Spinal cord (tissue), 10 donors: ENCODE results near the gene SMIM36. TPM values are rescaled to one million over a fixed set of nuclear protein-coding genes. Genes with fewer than 3 reads are reported as not detected.
"Not testable (repeated sequence)": the region's sequence is repeated elsewhere in the genome, so short reads cannot be mapped to it uniquely, and the experiment has no call there.

Source experiments
- DNase-seq, 6 donors: peaks; one replicate each; pipeline versions ENCODE4 v3.0.0 to v3.0.0-alpha.2; 2013 to 2015; ENCODE audit warnings: low spot score in 6 of 6, low read depth in 4 of 6
- H3K27ac ChIP-seq: one replicate; pipeline ENCODE4 v1.5.1; 2013; ENCODE audit warnings: low read depth, low read length, control low read depth
- H3K27me3 ChIP-seq: one replicate; pipeline ENCODE4 v1.6.1; 2013; ENCODE audit warnings: low read length; ENCODE audit not compliant: control insufficient read depth, insufficient read depth
- H3K36me3 ChIP-seq: one replicate; pipeline ENCODE4 v1.6.1; 2013; ENCODE audit warnings: low read length; ENCODE audit not compliant: control insufficient read depth, insufficient read depth
- H3K4me1 ChIP-seq: one replicate; pipeline ENCODE4 v1.6.1; 2013; ENCODE audit warnings: low read length; ENCODE audit not compliant: control insufficient read depth, insufficient read depth
- H3K4me3 ChIP-seq: one replicate; pipeline ENCODE4 v1.5.1; 2013; ENCODE audit warnings: low read depth, low read length, control low read depth
- H3K9me3 ChIP-seq: one replicate; pipeline ENCODE4 v1.6.1; 2013; ENCODE audit warnings: low read length; ENCODE audit not compliant: control insufficient read depth, insufficient read depth
- WGBS: methylation state at CpG from one replicate; pipeline ENCODE4 v1.1.5; 2013; ENCODE audit warnings: missing lambda C conversion rate; ENCODE audit not compliant: insufficient coverage; 5-methylcytosine and 5-hydroxymethylcytosine counted together
- polyA plus RNA-seq, 2 donors: library from polyadenylated mRNA; unstranded; fragments of 120-200 nt; gene quantifications; one replicate each; pipeline ENCODE4 v1.2.1, GENCODE V29; 2013; ENCODE audit not compliant: insufficient read length in 2 of 2
- total RNA-seq, 2 donors: library from RNA; depleted of rRNA in 1 of 2; stranded (reverse); fragments of 120-200 nt in 1 of 2; fragments of >200 nt in 1 of 2; gene quantifications; one replicate each; pipeline versions ENCODE4 v1.2.3 to v1.2.4, GENCODE V29; 2013 to 2014
- donor health status: healthy.

Gene SMIM36
- total and polyA plus RNA-seq, 4 donors: 0.18 TPM; not detected in 3

GRCh38 chr17:55430541-55431288 lies 80.5 kb downstream of the SMIM36 start:
- peak in 1 of 6 donors; percentile 43 for DNase-seq
- no peaks in the 10 kb centered on the region for H3K36me3 ChIP-seq
- no peak overlapping the region for H3K4me3 ChIP-seq
- H3K27ac ChIP-seq: no peak overlapping the region
- no peaks in the 10 kb centered on the region for H3K27me3 ChIP-seq
- H3K9me3 ChIP-seq: no peaks in the 10 kb centered on the region
- 69% methylated on average over 2 of the region's 4 CpGs for WGBS
- no peaks in the 10 kb centered on the region for H3K4me1 ChIP-seq

- no peak overlapping the region for H3K27ac ChIP-seq
- H3K9me3 ChIP-seq: no peaks in the 10 kb centered on the region
- no CpG with 5 or more reads among the region's 2 CpGs for WGBS
- H3K27me3 ChIP-seq: peaks cover 4% of the 10 kb centered on the region
- no peak overlapping the region for H3K4me3 ChIP-seq
- no peak for DNase-seq
- H3K4me1 ChIP-seq: no peaks in the 10 kb centered on the region
- no peaks in the 10 kb centered on the region for H3K36me3 ChIP-seq
These were observed 83.7 kb downstream of the SMIM36 start for GRCh38 chr17:55427587-55427882.

GRCh38 chr17:55426851-55427586 lies 84.2 kb downstream of the SMIM36 start:
- H3K4me3 ChIP-seq: no peak overlapping the region
- no peak overlapping the region for H3K27ac ChIP-seq
- no CpG with 5 or more reads among the region's 2 CpGs for whole genome bisulfite sequencing
- H3K36me3 ChIP-seq: no peaks in the 10 kb centered on the region
- H3K9me3 ChIP-seq: no peaks in the 10 kb centered on the region
- peaks cover 4% of the 10 kb centered on the region for H3K27me3 ChIP-seq
- H3K4me1 ChIP-seq: no peaks in the 10 kb centered on the region
- peak in 1 of 6 donors; percentile 5 for DNase-seq

GRCh38 chr17:55424893-55425540 lies 86.2 kb downstream of the SMIM36 start:
- Histone ChIP-seq H3K4me3 (no peak overlapping the region), H3K4me1 (peaks cover 10% of the 10 kb centered on the region), H3K9me3 (no peaks in the 10 kb centered on the region), H3K27me3 (peaks cover 4% of the 10 kb centered on the region), H3K27ac (no peak overlapping the region), H3K36me3 (no peaks in the 10 kb centered on the region)
- DNase-seq: peak in 1 of 6 donors; percentile 31
- 75% methylated on average over 3 of the region's 4 CpGs for whole genome bisulfite sequencing

- Histone ChIP-seq H3K36me3 (no peaks in the 10 kb centered on the region), H3K4me3 (no peak overlapping the region), H3K9me3 (no peaks in the 10 kb centered on the region), H3K4me1 (peaks cover 10% of the 10 kb centered on the region), H3K27me3 (peaks cover 4% of the 10 kb centered on the region), H3K27ac (no peak overlapping the region)
- no CpG with 5 or more reads among the region's 3 CpGs for WGBS
- DNase-seq: no peak
These were observed 87.7 kb downstream of the SMIM36 start for GRCh38 chr17:55423535-55423934.

GRCh38 chr17:55422828-55423164 lies 88.5 kb downstream of the SMIM36 start:
- DNase-seq, H3K9me3 ChIP-seq, H3K27me3 ChIP-seq, H3K4me3 ChIP-seq, H3K36me3 ChIP-seq, H3K27ac ChIP-seq, H3K4me1 ChIP-seq: not testable (repeated sequence)
- 82% methylated on average over 3 of the region's 6 CpGs for WGBS

GRCh38 chr17:55421179-55421934 lies 89.9 kb downstream of the SMIM36 start, which contains the start of gene MMD:
Gene MMD, minus strand, starts transcription at chr17:55421835. Its CDS starts 140 bp downstream, at chr17:55421695.
- DNase-seq: no peak
- H3K27me3 ChIP-seq: peaks cover 4% of the 10 kb centered on the region
- H3K9me3 ChIP-seq: no peaks in the 10 kb centered on the region
- H3K27ac ChIP-seq: peak within 1 kb of the TSS; percentile 79
- H3K4me1 ChIP-seq: peaks cover 10% of the 10 kb centered on the region
- no peaks in the 10 kb centered on the region for H3K36me3 ChIP-seq
- 0% methylated on average over 62 of the region's 62 CpGs for WGBS
- peak within 1 kb of the TSS; percentile 87 for H3K4me3 ChIP-seq

- no peaks in the 10 kb centered on the region for H3K36me3 ChIP-seq
- 0% methylated on average over 21 of the region's 21 CpGs for WGBS
- peak in 3 of 6 donors; percentile 12 to 65 (median 57) for DNase-seq
- H3K4me3 ChIP-seq: peak overlapping the region; percentile 87
- H3K27ac ChIP-seq: peak overlapping the region; percentile 79
- no peaks in the 10 kb centered on the region for H3K9me3 ChIP-seq
- peaks cover 4% of the 10 kb centered on the region for H3K27me3 ChIP-seq
- peaks cover 10% of the 10 kb centered on the region for H3K4me1 ChIP-seq
These were observed 90.5 kb downstream of the SMIM36 start for GRCh38 chr17:55420776-55421178.

GRCh38 chr17:55420067-55420775 lies 91.0 kb downstream of the SMIM36 start:
- Histone ChIP-seq H3K27ac (peak overlapping the region; percentile 79), H3K36me3 (no peaks in the 10 kb centered on the region), H3K4me1 (peaks cover 10% of the 10 kb centered on the region), H3K9me3 (no peaks in the 10 kb centered on the region), H3K4me3 (peak overlapping the region; percentile 87), H3K27me3 (peaks cover 3% of the 10 kb centered on the region)
- DNase-seq: no peak
- 49% methylated on average over 5 of the region's 6 CpGs for WGBS
